Keratinocyte (primary cell): ENCODE measurements around the gene ZNF839. TPM values are rescaled to one million over a fixed set of nuclear protein-coding genes. Genes with fewer than 3 reads are reported as not detected.

ENCODE experiments used
- DNase-seq: peaks from one replicate; pipeline ENCODE4 v3.0.0-alpha.2; 2011; ENCODE audit warnings: low read depth, missing footprints, low spot score
- FAIRE-seq: peaks from 2 replicates; lab custom pipeline; 2011; peaks lifted over from hg19 to GRCh38; lab: Jason Lieb, UNC
- H2AFZ ChIP-seq: 2 replicates; pipeline ENCODE4 v1.6.0; 2012; ENCODE audit warnings: low read length, control low read depth, inconsistent platforms; ENCODE audit not compliant: control insufficient read depth
- H3K27ac ChIP-seq: 2 replicates; pipeline ENCODE4 v1.5.1; 2011; ENCODE audit warnings: low read length; ENCODE audit not compliant: control insufficient read depth, insufficient read depth
- H3K27me3 ChIP-seq: 3 replicates; pipeline ENCODE4 v1.6.0; 2011; ENCODE audit warnings: low read length; ENCODE audit not compliant: control insufficient read depth, insufficient read depth; ENCODE audit errors: extremely low read depth
- H3K36me3 ChIP-seq, 2 experiments: 2 replicates in 1 of 2; 3 replicates in 1 of 2; pipeline ENCODE4 v1.5.1; 2011; ENCODE audit warnings: low read length in 2 of 2, mild to moderate bottlenecking in 1 of 2; ENCODE audit not compliant: control insufficient read depth in 2 of 2, insufficient read depth in 2 of 2; ENCODE audit errors: extremely low read depth in 1 of 2
- H3K4me1 ChIP-seq: 3 replicates; pipeline ENCODE4 v1.5.1; 2011; ENCODE audit warnings: low read length; ENCODE audit not compliant: control insufficient read depth, insufficient read depth; ENCODE audit errors: extremely low read depth
- H3K4me2 ChIP-seq: 3 replicates; pipeline ENCODE4 v1.6.0; 2011; ENCODE audit warnings: low read depth, low read length; ENCODE audit not compliant: control insufficient read depth, insufficient read depth; ENCODE audit errors: extremely low read depth
- H3K4me3 ChIP-seq, 3 experiments: fragments of 200-600 bp in 1 of 3; sonication (generic) in 1 of 3; 2 replicates in 2 of 3; 3 replicates in 1 of 3; pipeline ENCODE4 v1.5.1; 2011 to 2016; ENCODE audit warnings: low read length in 3 of 3, mild to moderate bottlenecking in 3 of 3, control low read depth in 2 of 3, inconsistent platforms in 1 of 3, low read depth in 1 of 3, mixed read lengths in 1 of 3, mixed run types in 1 of 3, moderate library complexity in 1 of 3; ENCODE audit not compliant: control insufficient read depth in 2 of 3, insufficient read depth in 2 of 3; ENCODE audit errors: extremely low read depth in 1 of 3
- H3K79me2 ChIP-seq: 2 replicates; pipeline ENCODE4 v1.6.0; 2012; ENCODE audit warnings: low read length; ENCODE audit not compliant: control insufficient read depth, insufficient read depth
- H3K9ac ChIP-seq: 3 replicates; pipeline ENCODE4 v1.6.0; 2011; ENCODE audit warnings: low read length; ENCODE audit not compliant: control insufficient read depth, insufficient read depth; ENCODE audit errors: extremely low read depth
- H3K9me1 ChIP-seq: 3 replicates; pipeline ENCODE4 v1.6.0; 2011; ENCODE audit warnings: low read length; ENCODE audit not compliant: control insufficient read depth, insufficient read depth; ENCODE audit errors: extremely low read depth
- H3K9me3 ChIP-seq: 2 replicates; pipeline ENCODE4 v1.5.1; 2012; ENCODE audit warnings: low read depth, low read length; ENCODE audit not compliant: control insufficient read depth
- H4K20me1 ChIP-seq: 3 replicates; pipeline ENCODE4 v1.6.0; 2011; ENCODE audit warnings: low read length; ENCODE audit not compliant: control insufficient read depth, insufficient read depth; ENCODE audit errors: extremely low read depth
- EZH2 ChIP-seq: IDR thresholded peaks from one replicate; pipeline ENCODE4 v1.6.1; 2012; ENCODE audit warnings: inconsistent platforms, mild to moderate bottlenecking, low read length, moderate library complexity
- dilution Hi-C: fragments of 300-500 bp; cut with MboI; formaldehyde crosslinking; loops from one replicate; pipeline ENCODE4 v1.7.0; 2020; ENCODE audit warnings: low sequenced_read_pairs; ENCODE audit not compliant: extremely low pct_ligation_motif_present
- polyA plus RNA-seq, 5 experiments: library from polyadenylated mRNA; depleted of rRNA in 3 of 5; stranded (reverse) in 3 of 5; stranded (forward) in 1 of 5; unstranded in 1 of 5; fragments of >200 nt; gene quantifications; 1 replicate in 1 of 5; 2 replicates in 3 of 5; 3 replicates in 1 of 5; pipeline versions ENCODE4 v1.2.1 to v1.2.3, GENCODE V29; 2011 to 2012; ENCODE audit warnings: missing spikeins in 2 of 5, low read depth in 1 of 5, low replicate concordance in 1 of 5
- TF ChIP-seq, protein P1 (sequence below), 3 experiments: IDR thresholded peaks in 1 of 3; conservative IDR thresholded peaks in 1 of 3; optimal IDR thresholded peaks in 1 of 3; 2 replicates in 2 of 3; 3 replicates in 1 of 3; pipeline versions ENCODE3 to v1.5.1; 2011; ENCODE audit warnings: low read length in 3 of 3, mild to moderate bottlenecking in 3 of 3, moderate library complexity in 2 of 3, control low read depth in 1 of 3, inconsistent platforms in 1 of 3; ENCODE audit not compliant: insufficient read depth in 2 of 3; ENCODE audit errors: extremely low read depth in 1 of 3

The ZNF839 gene
- polyA plus RNA-seq, 1 donor (not counting 4 experiments of a cell fraction or from before 2014, with no cell fraction given), result 11.0 TPM

DNA sequence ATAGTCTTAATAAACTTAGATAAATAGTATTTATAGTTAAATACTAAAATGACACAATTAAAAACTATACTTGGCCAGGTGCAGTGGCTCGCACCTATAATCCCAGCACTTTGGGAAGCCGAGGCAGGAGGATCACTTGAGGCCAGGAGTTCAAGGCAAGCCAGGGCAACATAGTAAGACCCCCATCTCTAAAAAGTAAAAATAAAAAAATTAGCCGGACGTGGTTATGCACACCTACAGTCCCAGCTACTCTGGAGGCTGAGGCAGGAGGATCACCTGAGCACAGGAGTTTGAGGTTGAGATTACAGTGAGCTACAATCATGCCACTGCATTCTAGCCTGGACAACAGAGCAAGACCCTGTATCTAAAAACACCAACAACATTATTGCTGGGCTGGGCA is 27.1 kb downstream of the ZNF839 start:
- Histone ChIP-seq H3K9me3 (no peaks in the 10 kb centered on the region), H2AFZ (no peak overlapping the region), H3K4me2 (no peak overlapping the region), H3K9me1 (no peaks in the 10 kb centered on the region), H3K4me1 (no peaks in the 10 kb centered on the region), H4K20me1 (no peaks in the 10 kb centered on the region), H3K36me3 (peaks cover 16 to 24% of the 10 kb centered on the region in 2 experiments), H3K9ac (no peak overlapping the region), H3K79me2 (no peaks in the 10 kb centered on the region), H3K27ac (no peak overlapping the region), H3K27me3 (no peaks in the 10 kb centered on the region), H3K4me3 (no peak overlapping the region)
- FAIRE-seq (no peak), DNase-seq (no peak)
- TF ChIP-seq EZH2, result no peak
- TF ChIP-seq, protein P1, sequence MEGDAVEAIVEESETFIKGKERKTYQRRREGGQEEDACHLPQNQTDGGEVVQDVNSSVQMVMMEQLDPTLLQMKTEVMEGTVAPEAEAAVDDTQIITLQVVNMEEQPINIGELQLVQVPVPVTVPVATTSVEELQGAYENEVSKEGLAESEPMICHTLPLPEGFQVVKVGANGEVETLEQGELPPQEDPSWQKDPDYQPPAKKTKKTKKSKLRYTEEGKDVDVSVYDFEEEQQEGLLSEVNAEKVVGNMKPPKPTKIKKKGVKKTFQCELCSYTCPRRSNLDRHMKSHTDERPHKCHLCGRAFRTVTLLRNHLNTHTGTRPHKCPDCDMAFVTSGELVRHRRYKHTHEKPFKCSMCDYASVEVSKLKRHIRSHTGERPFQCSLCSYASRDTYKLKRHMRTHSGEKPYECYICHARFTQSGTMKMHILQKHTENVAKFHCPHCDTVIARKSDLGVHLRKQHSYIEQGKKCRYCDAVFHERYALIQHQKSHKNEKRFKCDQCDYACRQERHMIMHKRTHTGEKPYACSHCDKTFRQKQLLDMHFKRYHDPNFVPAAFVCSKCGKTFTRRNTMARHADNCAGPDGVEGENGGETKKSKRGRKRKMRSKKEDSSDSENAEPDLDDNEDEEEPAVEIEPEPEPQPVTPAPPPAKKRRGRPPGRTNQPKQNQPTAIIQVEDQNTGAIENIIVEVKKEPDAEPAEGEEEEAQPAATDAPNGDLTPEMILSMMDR (optimal IDR thresholded peaks at IDR 0.05 in 1 of 3, IDR thresholded peaks at IDR 0.05 in 1 of 3, conservative IDR thresholded peaks at IDR 0.05 in 1 of 3; ENCODE audit: extremely low read depth in 1 of 3, insufficient read depth in 2 of 3, low read length in 3 of 3), result no peak
- dilution Hi-C loops, result no loop called here

DNA sequence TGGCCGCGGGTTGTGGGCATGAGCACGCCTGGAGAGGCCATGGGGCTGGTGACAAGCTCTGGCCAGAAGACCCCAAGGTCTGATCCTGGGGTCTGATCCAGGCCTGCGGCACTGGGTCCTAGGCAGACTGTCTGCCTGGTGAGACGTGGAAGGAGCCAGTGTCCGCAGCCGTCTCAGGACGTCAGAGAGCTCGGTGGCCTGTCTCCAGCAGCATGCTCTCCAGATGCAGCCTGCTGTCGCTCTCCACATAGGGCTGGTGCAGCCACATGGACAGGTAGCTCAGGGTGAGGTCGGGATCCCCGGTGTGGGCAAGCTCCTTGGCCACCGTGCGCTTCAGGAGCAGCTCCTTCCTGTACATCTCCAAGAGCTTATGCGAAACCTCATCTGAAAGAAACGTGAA is 28.8 kb downstream of the ZNF839 start:
- peaks cover 19 to 21% of the 10 kb centered on the region in 2 experiments for H3K36me3 ChIP-seq

More for the DNA sequence above, 28.8 kb downstream of the ZNF839 start:
- Histone ChIP-seq H3K9me1 (no peaks in the 10 kb centered on the region), H3K27me3 (no peaks in the 10 kb centered on the region), H3K4me2 (no peak overlapping the region), H4K20me1 (no peaks in the 10 kb centered on the region), H2AFZ (no peak overlapping the region), H3K79me2 (no peaks in the 10 kb centered on the region), H3K4me3 (no peak overlapping the region), H3K9me3 (no peaks in the 10 kb centered on the region), H3K4me1 (no peaks in the 10 kb centered on the region), H3K27ac (no peak overlapping the region), H3K9ac (no peak overlapping the region)
- FAIRE-seq, result no peak
- no peak for DNase-seq
- dilution Hi-C loops, result no loop called here
- TF ChIP-seq EZH2, result no peak
- TF ChIP-seq, protein P1 (optimal IDR thresholded peaks at IDR 0.05 in 1 of 3, IDR thresholded peaks at IDR 0.05 in 1 of 3, conservative IDR thresholded peaks at IDR 0.05 in 1 of 3; ENCODE audit: extremely low read depth in 1 of 3, insufficient read depth in 2 of 3, low read length in 3 of 3), result no peak
